ENCODE measurements around the gene CEP57.

CEP57 gene

DNA sequence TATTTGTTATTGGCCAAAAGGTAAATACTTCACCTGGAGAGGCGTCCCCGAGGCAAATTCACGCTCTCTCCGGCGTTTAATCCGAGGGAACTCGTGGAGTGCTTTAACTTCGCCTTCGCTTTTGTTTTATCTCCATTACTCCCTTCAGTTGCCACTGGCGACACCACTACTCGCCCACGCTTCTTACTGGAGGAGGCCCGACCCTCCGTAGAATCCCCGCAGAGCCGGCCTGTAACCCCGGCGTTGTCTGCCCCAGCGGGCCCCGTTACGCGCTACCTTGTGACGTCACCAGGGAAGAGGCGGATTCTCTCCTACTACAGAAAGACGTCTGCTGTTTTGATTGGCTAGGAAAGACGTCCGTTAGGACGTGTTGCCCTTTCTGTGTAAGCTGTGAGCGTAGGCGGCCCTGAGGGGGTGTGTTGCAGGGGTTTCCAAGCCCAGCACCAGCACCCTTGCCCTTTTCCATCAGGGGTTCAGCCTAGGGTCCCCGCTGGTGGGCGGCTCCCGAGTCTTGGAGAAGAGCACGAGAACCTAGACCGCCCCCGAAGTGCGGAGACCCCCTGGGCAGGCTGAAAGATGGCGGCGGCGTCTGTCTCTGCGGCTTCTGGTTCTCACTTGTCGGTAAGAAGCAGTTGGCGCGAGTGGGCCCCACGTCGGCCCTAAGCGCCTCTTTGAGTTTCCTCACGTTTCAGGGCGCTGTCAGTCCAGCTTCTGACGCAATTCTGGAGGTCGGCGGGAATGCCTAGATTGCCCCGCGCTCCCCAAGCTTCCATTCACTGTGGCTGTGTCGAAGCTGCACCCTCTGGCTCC, at the start of gene CEP57:
Gene CEP57, plus strand, starts transcription at position 376 of the 810 bp plus-strand sequence. Its CDS starts 201 bp downstream, at position 577.
- DNase-seq (ENCODE audit: low spot score) = peak; percentile 99

DNA sequence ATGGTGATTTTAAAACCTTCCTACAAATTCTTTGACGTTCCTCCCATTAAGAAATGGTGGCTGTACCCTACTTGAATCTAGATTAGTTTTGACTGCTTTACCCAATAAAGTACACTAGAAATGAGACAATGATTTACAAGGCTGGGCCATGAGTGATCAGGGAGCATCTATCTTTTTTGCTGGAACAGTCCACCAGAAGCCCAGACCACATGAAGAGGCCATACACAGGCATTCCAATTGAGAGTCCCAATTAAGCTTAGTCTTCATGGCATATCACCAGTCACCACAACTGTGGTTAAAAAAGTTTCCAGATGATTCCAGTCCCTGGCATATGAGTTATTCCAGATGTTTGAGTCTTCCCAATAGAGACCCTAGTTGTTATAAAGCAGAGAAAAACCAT, 40.2 kb upstream of the CEP57 start:
- no peak for DNase-seq (ENCODE audit: low spot score)

DNA sequence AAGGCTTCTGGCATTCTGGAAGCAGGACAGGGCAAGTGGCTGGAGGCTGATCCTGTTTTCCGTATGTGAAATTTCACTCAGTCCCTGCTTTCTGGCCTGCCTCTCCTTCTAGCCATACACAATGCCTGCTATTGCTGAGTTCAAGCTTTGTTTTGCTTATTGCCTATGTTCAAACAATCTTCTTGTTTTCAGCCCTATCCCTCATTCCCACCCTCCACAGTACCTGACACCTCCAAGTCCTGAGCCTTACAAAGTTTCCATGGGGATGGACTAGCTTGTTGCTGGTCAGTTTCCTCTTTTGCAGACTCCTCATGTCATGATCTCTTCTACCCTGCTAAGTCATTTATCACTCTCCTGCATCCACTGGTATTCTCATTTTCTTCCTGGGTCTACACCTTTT, 38.8 kb upstream of the CEP57 start:
- no peak for DNase-seq (ENCODE audit: low spot score)

DNA sequence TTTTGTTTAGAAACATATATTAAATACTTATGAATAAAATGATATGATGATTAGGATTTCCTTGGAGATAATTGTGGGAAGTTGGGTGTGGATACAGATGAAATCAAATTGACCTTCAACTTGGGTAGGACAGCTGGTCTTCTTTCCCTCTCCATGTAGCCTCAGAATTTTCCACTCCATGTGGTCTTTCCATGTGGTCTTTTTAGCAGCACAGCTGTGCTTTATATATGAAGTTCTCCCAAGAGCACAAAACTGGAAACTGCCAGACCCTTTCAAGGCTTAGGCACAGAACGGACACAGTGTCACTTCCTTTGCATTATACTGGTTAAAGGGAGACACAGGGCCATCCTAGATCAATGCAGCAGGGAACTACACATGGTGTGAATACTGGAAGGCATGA, 29.4 kb upstream of the CEP57 start:
- DNase-seq (ENCODE audit: low spot score) = no peak

DNA sequence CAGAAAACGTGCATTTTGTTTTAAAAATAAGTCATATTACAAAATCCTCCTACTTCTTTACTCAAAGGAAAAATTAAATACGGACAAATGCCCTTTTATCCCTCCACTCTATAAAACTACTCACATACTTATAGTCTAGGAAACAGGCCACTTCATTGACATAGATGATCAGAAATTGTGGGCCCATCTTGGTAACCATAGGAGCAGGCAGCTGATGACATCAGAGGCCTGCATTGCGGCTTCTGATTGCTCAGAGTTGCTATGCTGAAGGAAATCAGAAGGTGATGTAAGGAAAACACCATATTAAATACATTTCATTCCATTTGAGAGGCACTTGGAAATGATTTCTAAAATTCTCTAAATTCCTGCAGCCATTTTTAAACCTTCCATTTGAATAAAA, 27.8 kb upstream of the CEP57 start:
- no peak for DNase-seq (ENCODE audit: low spot score)

DNA sequence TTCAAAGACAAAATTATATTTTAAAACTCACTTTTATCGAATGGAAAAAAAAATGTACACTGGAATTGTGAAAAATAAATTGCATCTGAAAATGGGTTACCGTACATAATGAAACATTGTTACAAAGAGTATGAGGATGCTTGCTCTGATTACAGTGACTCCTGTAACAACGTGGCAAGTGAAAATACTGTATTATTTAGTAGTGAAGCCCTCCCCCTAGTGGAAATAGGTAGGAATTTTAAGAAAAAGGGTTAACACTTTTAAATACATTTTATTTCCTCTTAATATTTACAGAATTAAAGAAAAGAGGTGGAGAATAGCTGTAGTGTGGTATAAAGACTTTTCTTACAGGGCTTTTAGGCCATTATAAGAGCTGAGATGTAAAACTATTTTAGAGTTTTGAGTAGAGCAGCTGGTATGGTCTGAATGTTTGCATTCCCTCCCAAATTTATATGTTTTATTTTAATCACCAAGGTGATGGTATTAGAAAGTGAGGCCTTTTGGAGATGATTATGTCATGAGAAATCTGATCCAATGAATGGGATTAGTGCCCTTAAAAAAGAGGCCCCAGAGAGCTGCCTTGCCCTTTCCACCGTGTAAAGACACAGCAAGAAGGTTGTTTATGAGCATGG, 25.9 kb upstream of the CEP57 start:
- DNase-seq (ENCODE audit: low spot score) = peak; percentile 82

DNA sequence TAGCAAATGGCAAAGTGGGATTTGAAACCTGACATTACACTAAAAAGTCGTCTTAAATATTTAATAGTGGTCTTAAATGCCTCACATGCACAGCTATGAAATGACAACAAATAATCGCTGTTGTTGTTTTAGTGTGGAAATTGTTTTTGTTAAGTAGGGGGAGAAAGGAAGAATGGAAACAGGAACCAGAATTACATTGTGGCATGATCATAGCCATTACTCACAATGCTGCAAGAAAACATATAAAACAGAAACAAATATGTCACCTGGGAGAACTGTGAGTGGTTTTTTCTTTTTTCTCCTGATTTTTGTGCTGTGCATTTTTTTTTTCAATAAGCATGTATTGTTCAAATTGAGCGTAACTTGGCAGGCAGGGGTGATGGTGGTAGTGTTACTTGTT, 23.6 kb upstream of the CEP57 start:
- DNase-seq (ENCODE audit: low spot score) = no peak

DNA sequence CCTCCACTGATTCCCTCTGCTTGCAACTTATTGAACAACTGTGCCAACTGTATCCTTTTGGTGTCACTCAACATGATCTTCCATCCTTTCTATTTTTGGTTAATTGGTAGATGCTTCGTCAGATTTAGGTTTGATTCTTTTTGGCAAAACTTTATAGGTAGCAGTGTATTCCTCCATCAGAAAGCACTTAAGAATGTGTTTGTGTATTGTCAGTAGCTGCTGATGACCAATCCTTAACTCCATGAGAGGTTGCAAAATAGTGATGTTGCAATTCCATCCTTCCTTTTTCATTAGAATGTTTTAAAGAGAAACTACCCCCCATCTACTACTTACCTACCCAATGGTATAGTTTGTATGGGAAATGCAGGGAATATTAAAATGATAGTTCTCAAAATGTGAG, 22.8 kb upstream of the CEP57 start:
- DNase-seq (ENCODE audit: low spot score) = no peak

DNA sequence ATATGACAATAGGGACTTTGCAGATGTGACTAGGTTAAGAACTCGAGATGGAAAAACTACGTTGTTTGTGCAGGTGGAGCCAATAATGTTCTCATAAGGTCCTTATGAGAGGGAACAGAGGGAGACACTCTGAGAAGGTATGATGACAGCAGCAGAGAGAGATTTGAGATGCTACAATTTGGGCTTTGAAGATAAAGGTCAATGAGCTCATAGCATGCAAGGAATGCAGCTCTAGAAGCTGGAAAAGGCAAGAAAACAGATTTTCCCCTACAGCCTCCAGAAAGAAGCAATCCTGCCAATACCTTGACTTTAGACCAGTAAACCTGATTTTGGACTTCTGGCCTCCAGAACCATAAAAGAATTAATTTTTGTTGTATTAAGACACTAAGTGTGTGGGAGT, 21.8 kb upstream of the CEP57 start:
- no peak for DNase-seq (ENCODE audit: low spot score)

DNA sequence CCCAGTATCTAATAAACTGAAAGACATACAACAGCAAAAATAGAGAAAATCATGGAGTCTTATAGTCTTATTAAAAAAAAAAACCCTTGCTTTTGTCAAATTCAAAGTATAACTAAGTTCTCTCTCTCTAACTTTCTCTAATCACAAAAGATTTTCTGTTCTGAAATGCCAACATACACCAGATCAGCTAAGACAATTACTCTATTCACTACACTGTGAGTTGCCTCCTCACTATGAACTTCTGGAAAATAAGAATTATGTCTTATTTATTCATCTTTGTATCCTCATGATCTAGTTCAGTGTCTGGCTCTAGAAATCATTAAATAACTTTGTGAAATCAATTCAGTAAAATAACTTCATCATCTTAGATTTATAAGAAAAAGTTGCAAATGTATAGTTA, 13.4 kb upstream of the CEP57 start:
- DNase-seq (ENCODE audit: low spot score) = no peak

DNA sequence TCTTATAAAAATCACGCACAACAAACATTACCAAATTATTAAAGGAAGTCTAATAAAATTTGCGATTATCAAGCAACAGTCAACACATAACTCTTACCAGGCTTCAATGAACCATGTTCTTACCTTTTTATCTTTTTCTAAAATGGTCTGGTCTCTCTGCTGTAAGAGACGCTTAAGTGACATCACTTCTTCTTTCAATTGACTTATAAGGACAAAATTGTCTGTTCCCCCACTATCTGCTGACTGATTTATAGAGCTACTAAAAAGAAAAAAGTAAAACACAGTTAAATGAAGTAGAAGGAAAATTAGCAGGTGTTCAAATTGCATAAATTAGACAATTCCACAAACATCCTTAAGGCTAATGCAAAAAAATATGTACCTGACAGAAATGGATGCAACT, 11.6 kb upstream of the CEP57 start:
- DNase-seq (ENCODE audit: low spot score) = no peak

DNA sequence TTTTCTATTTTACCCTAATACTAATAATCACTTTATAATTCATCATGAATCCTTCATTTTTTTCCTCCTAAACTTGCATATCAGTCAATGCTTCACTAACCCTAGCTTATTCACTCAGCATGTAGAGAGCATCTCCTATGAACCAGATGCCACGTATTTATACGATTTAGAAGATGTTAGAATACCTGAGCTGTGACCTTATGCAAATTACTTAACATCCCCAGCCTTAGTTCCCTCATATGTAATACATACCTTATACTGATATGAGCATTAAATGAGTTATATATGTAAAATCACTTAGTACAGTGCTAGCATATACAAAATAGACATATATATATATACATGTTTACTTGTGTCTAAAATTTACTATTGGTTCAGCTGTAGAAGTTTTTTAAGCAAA, 9.8 kb upstream of the CEP57 start:
- DNase-seq (ENCODE audit: low spot score) = no peak

DNA sequence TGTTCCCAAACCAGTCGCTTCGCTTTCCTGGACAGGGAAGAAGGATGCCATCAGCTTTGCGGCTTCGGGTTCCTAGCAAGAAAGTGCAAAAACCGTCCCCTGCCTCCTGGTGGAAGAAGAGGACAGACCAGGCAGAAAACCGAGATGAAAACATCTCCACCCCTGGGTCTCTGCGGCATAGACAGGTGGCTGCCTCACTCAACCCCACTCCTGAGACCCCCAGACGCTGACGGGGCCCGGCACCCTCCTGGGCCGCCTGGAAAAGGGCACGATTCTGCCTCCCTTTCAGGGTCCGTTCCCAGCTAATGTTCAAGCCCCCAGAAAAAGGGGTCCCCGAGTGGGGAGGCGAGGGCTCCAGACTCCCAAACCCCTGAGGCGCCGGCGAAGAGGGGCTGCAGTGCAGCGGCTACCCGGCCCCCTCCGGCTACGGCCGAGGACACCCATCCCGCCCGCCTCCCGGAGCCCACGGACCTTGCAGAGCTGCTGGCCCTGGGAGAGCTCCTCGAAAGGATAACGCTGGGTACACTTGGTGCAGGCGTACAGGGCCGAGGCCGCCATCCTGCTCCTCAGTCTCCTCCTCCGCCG, 1.3 kb upstream of the CEP57 start:
- peak; percentile 39 for DNase-seq (ENCODE audit: low spot score)

DNA sequence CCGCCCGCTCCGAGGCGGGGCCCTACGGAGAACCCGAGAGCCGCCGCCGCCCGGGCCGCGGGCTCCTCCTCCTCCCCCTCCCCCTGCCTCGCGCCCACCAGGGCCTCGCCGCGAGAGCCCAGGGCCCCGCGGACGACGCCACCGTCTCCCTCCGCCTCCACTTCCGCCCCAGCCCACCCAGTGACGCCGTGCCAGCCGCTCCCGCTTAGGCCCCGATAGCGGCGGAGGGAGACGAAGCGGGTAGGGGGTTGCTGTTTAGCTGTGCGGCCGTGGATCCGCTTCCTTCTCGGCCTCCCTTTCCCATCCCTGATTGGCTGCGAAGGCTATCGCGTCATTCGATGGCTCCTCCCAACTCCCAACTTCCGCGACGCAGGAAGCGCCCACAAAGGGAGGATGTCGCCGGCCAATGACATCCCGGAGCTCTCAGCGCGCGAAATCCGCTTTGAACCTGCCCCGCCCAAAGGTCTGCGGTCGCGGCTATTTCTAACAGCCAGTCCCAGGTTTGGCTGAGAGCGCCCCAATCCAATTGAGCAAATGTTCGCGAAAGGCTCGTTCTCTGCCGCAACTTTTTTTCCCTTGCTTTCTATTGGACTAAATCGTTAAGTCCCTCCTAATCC, 684 bp upstream of the CEP57 start, which contains the start of gene FAM76B:
Gene FAM76B, minus strand, starts transcription at position 277 of the 617 bp plus-strand sequence. CDS start 304 bp downstream, outside the sequence.
- DNase-seq (ENCODE audit: low spot score) = peak; percentile 99

DNA sequence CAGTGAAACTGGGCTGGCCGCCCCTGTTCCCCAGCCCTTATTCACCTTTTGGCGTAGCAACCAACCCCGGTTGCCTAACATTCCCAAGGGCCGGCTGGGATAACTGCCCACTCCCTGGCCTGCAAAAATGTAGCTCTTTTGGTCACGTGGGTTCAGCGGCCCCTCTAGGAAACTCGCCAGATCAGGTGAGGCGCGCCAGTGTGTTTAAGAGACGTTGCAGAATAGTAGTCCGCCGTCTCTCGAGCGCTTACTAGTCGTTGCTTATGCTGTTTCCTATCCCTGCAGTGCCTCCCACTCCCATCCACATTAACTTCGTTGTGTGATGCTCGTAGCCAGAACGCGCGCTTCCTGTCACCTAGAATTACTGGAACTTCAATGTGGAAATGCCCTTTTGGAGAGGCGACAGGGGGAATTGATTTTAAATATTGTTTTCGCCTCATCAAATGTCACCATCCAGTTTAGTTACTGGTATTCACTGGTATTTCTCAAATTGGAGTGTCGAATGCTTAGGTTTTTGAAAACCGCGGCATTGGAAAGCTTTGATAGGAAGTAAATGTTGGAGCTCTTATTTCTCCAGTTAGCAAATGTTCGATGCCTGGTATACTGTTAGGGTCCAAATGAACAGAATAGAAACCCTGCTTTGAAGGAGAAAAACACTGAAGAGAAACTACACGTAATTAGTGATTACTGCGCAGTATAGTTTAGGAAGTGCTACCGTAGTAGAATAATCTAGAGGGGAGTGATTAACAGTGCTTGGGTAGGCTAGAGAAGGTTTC, 823 bp downstream of the CEP57 start:
- peak; percentile 55 for DNase-seq (ENCODE audit: low spot score)

DNA sequence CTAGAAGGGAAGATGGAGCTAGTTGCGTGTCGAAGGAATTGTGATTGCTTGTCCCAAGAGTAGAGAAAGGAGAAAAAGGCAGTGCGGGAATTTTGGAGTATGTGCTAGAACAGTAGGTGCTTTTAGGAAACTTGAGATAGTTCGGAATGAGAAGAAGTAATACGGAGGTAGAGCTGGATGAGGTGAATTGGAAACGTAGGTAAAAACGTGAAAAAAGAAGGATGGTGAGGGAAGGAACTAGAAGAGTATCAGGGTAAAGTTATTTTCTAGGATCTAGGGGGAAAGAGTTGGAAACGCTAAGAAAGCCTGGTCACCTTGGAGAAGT, 1.4 kb downstream of the CEP57 start:
- no peak for DNase-seq (ENCODE audit: low spot score)

DNA sequence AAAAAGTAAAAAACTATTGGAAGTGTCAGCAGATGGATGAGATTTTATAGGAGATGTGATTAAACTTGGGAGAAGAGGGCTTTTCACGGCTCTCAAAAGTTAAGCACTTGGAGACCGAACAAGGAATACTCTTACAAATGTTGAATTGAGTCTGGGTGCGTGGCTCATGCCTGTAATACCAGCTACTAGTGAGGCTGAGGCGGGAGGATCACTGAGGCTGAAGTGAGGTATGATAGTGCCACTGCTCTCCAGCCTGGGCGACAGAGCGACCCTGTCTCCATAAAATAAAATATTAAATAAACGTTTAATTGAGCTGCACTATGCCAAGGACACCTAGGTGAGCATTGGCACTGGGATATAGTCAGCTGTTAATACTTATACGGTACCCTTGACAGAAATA, 1.9 kb downstream of the CEP57 start:
- no peak for DNase-seq (ENCODE audit: low spot score)

DNA sequence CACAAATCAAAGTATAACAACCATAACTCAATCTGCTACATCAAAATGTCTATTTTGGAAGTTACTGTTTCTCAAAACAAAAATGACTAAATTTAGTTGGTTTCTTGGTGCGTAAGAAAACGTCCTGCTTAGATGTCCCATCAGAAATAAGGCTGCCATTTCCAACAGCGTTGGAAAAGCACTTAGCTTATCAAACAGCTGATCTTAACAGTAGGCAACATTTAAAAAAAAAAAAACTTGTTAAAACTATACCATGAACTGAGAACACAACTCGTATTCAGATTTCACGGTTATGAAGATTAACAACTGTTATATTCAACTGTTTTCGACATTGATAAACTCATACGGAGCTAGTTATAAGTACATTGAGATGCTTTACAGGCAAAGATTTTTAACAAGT, 2.4 kb downstream of the CEP57 start:
- DNase-seq (ENCODE audit: low spot score) = no peak

DNA sequence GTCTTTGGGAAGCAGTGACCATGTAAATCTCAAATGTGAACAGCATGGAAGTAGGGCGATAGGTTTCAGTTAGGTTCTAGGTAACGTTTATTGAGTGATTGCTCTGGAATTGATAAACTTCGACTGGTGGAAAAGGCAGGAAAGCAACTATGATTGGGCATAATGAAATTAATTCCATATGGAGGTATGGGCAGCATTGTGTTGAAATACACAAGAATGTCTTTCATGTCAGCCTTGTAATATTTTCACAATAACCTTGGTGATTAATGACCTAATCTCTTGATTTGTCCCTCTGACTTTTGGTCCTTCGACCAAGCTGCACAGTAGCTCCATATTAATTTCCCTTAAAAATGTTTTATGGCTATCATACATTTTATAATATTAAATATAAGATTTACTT, 2.8 kb downstream of the CEP57 start:
- no peak for DNase-seq (ENCODE audit: low spot score)

DNA sequence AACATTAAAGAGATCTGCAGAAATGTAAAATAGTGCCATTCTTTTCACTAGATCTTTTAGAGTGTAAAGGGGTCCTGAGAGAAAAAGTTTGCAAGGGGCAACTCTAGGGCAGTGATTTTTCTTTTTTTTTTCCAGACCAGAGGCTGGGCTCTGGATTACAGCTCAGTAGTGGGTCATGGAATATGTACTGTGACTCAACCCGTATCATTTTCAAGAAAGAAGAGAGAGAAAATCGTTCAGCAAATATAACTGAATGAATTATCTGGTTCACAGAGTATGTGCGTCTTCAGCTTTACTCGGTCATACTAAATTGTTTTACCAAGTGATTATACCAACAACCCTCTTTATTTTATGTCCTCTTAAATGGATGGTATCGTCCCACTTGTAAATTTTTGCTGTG, 3.8 kb downstream of the CEP57 start:
- no peak for DNase-seq (ENCODE audit: low spot score)

DNA sequence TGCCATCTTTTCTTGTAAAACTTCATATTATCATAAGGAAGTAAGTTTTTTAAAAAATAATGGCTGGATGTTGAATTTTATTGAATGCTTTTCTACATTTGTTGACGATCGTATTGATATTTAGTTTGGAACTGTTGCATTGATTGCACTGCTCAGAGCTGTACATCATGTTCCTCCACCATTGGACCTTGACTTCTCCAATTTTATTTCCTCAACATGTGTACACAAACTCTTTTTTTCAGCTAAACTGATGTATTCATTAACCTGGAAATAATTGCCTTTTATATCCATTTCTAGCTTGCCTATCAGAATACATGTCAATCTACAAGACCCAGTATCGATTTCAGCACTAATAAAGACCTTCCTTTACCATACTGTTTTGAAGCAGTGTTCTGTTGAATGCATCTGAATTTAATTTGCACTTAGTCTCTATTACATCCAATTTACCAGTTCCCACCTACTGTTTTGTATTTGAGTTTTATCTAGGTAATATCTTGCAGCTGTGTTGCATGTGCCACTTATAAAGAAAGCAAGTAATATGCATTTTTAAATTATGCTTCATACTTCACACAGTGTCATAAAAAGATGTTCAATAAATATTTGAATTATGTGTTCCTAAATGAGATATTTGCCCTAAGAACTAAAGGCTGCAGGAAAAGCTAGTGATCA, 5.5 kb downstream of the CEP57 start:
- no peak for DNase-seq (ENCODE audit: low spot score)

DNA sequence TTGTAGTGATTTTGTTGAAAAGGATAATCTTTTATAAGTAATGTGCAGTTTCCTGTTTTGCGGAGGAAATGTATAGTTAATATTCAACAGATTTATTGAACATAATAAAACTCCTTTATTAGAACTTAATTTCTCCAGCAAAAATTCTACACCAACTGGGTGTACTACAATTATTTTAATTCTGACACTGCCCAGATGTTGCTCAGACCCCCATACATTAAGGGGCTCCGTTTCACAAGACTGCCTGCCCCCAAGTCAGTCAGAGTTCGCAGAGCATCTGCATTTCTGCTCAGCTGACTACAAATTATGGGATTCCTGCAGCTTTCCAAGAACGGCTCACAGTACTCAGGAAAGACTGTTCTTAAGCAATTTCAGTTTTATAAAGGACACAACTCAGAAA, 6.2 kb downstream of the CEP57 start:
- DNase-seq (ENCODE audit: low spot score) = no peak
